Measurements from ENCODE around the gene SLC34A1. TPM values are rescaled to one million over a fixed set of nuclear protein-coding genes. Genes with fewer than 3 reads are reported as not detected.

SLC34A1 gene
- total and polyA plus RNA-seq, 2 donors (not counting 1 experiment from before 2014, with no cell fraction given), result 0.06 TPM; not detected in 1

GRCh38 chr5:177370488-177371119 lies 13.6 kb upstream of the SLC34A1 start:
- Mint-ChIP-seq H3K4me3 (peak overlapping the region; percentile 63), H3K4me1 (peaks cover 42% of the 10 kb centered on the region), H3K27me3 (no peaks in the 10 kb centered on the region), H3K27ac (no peak overlapping the region), H3K9me3 (ENCODE audit: insufficient read depth) (no peaks in the 10 kb centered on the region)
- Histone ChIP-seq H3K27ac (ENCODE audit: low read length in 2 of 2) (no peak overlapping the region), H3K4me1 (ENCODE audit: control insufficient read depth in 2 of 2, insufficient read depth in 2 of 2, low read length in 2 of 2) (peaks cover 35 to 38% of the 10 kb centered on the region in 2 donors), H3K36me3 (replicated peaks in 1 of 2; ENCODE audit: control extremely low read depth in 1 of 2, control insufficient read depth in 1 of 2, extremely low read depth in 1 of 2, insufficient read depth in 2 of 2, low read length in 1 of 2) (peaks cover 0 to 60% of the 10 kb centered on the region in 2 experiments), H3K9ac (ENCODE audit: low read length) (no peak overlapping the region), H3K4me3 (ENCODE audit: control extremely low read depth in 1 of 5, extremely low read depth in 1 of 5, insufficient read depth in 1 of 5, low read depth in 2 of 5, low read length in 4 of 5) (peak overlapping the region in 1 of 5 experiments; percentile 42), H3K4me2 (replicated peaks; ENCODE audit: low read depth, low read length, poor library complexity, severe bottlenecking) (peak overlapping the region; percentile 66), H3K9me3 (ENCODE audit: control extremely low read depth in 1 of 3, control insufficient read depth in 2 of 3, insufficient read depth in 1 of 3, low read length in 2 of 3) (no peaks in the 10 kb centered on the region), H3K79me2 (ENCODE audit: control insufficient read depth, insufficient read depth, low read length) (peaks cover 10% of the 10 kb centered on the region), H2AFZ (ENCODE audit: insufficient read depth, low read depth, low read length, poor library complexity, severe bottlenecking) (no peak overlapping the region), H4K20me1 (ENCODE audit: control insufficient read depth, insufficient read depth, low read length, poor library complexity, severe bottlenecking) (peaks cover 63% of the 10 kb centered on the region), H3K27me3 (replicated peaks in 1 of 4; ENCODE audit: control extremely low read depth in 1 of 4, control insufficient read depth in 3 of 4, insufficient read depth in 4 of 4, low read length in 3 of 4) (no peaks in the 10 kb centered on the region)
- ATAC-seq (ENCODE audit: low read depth) (peak; percentile 75), DNase-seq (peak; percentile 63)
- WGBS (ENCODE audit: insufficient coverage), result 39% methylated on average over 30 of the region's 42 CpGs
- TF ChIP-seq EZH2 (IDR thresholded peaks at IDR 0.05; ENCODE audit: borderline replicate concordance, insufficient read depth, low read depth, low read length, poor library complexity, severe bottlenecking) (no peak), CTCF (IDR thresholded peaks at IDR 0.05) (peak; percentile 33)
- intact Hi-C loops (cut with micrococcal nuclease), result loop anchor here (2.0 kb wide), 1 partner anchor 14 kb away; the partner anchor contains the start of gene RGS14
- ChIA-PET CTCF (interaction anchor here (1.1 to 5.5 kb wide), 13 partner anchors 9 to 130 kb away, joined by 3 to 60 read pairs (median 6); partner anchors contain the start of genes LMAN2 and RGS14), POLR2A (interaction anchor here (0.7 to 1.4 kb wide), 4 partner anchors 10 to 85 kb away, joined by 3 to 8 read pairs (median 3); partner anchors contain the start of gene LMAN2)
